ENCODE data around the gene ATP1A1.

ATP1A1 gene

GRCh38 chr1:116330846-116331245 is 42.2 kb upstream of the ATP1A1 start:
- TF ChIP-seq FEZF1 (tag by site-specific recombination; IDR thresholded peaks at IDR 0.05) = no peak
- no peak for TF ChIP-seq ZNF791 (tag by site-specific recombination; IDR thresholded peaks at IDR 0.05)
- TF ChIP-seq, protein P1, sequence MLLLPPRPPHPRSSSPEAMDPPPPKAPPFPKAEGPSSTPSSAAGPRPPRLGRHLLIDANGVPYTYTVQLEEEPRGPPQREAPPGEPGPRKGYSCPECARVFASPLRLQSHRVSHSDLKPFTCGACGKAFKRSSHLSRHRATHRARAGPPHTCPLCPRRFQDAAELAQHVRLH (tag by site-specific recombination; IDR thresholded peaks at IDR 0.05) = no peak
- CTCF ChIA-PET = interaction anchor here (0.6 to 0.7 kb wide), 2 partner anchors 36 to 533 kb away, joined by 3 read pairs; no protein-coding TSS in a partner anchor
- POLR2A ChIA-PET = no interaction called here

GRCh38 chr1:116331523-116331922 is 41.5 kb upstream of the ATP1A1 start:
- H3K4me1 ChIP-seq (ENCODE audit: control insufficient read depth, insufficient read depth, low read length) = peaks cover 13% of the 10 kb centered on the region
- ChIA-PET CTCF (interaction anchor here (0.6 to 0.7 kb wide), 2 partner anchors 35 to 534 kb away, joined by 3 read pairs; no protein-coding TSS in a partner anchor), POLR2A (no interaction called here)
- no peaks in the 10 kb centered on the region for H3K9me3 ChIP-seq (ENCODE audit: control insufficient read depth, insufficient read depth, low read depth, low read length)
- no peaks in the 10 kb centered on the region for H3K36me3 ChIP-seq (ENCODE audit: control insufficient read depth in 2 of 2, insufficient read depth in 1 of 2, low read length in 2 of 2)
- no peak for TF ChIP-seq ZNF558 (tag by site-specific recombination; IDR thresholded peaks at IDR 0.05)
- no peak for TF ChIP-seq KLF7 (tag by site-specific recombination; IDR thresholded peaks at IDR 0.05; ENCODE audit: borderline replicate concordance)
- no peak for TF ChIP-seq ZFP3 (tag by site-specific recombination; IDR thresholded peaks at IDR 0.05; ENCODE audit: low read depth)
- TF ChIP-seq, protein P2, sequence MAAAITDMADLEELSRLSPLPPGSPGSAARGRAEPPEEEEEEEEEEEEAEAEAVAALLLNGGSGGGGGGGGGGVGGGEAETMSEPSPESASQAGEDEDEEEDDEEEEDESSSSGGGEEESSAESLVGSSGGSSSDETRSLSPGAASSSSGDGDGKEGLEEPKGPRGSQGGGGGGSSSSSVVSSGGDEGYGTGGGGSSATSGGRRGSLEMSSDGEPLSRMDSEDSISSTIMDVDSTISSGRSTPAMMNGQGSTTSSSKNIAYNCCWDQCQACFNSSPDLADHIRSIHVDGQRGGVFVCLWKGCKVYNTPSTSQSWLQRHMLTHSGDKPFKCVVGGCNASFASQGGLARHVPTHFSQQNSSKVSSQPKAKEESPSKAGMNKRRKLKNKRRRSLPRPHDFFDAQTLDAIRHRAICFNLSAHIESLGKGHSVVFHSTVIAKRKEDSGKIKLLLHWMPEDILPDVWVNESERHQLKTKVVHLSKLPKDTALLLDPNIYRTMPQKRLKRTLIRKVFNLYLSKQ (tag by site-specific recombination; IDR thresholded peaks at IDR 0.05; ENCODE audit: borderline replicate concordance) = no peak
- no peak for TF ChIP-seq ZNF555 (tag by site-specific recombination; conservative IDR thresholded peaks at IDR 0.05)
- no peak for TF ChIP-seq ZBTB48 (tag by site-specific recombination; IDR thresholded peaks at IDR 0.05)
- no peak for TF ChIP-seq ZNF513 (tag by site-specific recombination; IDR thresholded peaks at IDR 0.05)
- TF ChIP-seq ZBTB1 (tag by site-specific recombination; IDR thresholded peaks at IDR 0.05) = no peak
- TF ChIP-seq, protein P3, sequence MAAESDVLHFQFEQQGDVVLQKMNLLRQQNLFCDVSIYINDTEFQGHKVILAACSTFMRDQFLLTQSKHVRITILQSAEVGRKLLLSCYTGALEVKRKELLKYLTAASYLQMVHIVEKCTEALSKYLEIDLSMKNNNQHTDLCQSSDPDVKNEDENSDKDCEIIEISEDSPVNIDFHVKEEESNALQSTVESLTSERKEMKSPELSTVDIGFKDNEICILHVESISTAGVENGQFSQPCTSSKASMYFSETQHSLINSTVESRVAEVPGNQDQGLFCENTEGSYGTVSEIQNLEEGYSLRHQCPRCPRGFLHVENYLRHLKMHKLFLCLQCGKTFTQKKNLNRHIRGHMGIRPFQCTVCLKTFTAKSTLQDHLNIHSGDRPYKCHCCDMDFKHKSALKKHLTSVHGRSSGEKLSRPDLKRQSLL (tag by site-specific recombination; IDR thresholded peaks at IDR 0.05) = no peak
- H3K4me3 ChIP-seq (ENCODE audit: low read depth, low read length) = no peak overlapping the region
- H3K27ac ChIP-seq (ENCODE audit: extremely low read depth, low read depth, low read length) = no peak overlapping the region

More at GRCh38 chr1:116330846-116331245, 42.2 kb upstream of the ATP1A1 start:
- no peak overlapping the region; the same call in 1 of the 2 replicates for H3K27ac ChIP-seq (ENCODE audit: extremely low read depth, low read depth, low read length)
- no peaks in the 10 kb centered on the region for H3K9me3 ChIP-seq (ENCODE audit: control insufficient read depth, insufficient read depth, low read depth, low read length)
- H3K4me3 ChIP-seq (ENCODE audit: low read depth, low read length) = no peak overlapping the region
- H3K36me3 ChIP-seq (ENCODE audit: control insufficient read depth in 2 of 2, insufficient read depth in 1 of 2, low read length in 2 of 2) = no peaks in the 10 kb centered on the region
- H3K4me1 ChIP-seq (ENCODE audit: control insufficient read depth, insufficient read depth, low read length) = peaks cover 13% of the 10 kb centered on the region

DNA sequence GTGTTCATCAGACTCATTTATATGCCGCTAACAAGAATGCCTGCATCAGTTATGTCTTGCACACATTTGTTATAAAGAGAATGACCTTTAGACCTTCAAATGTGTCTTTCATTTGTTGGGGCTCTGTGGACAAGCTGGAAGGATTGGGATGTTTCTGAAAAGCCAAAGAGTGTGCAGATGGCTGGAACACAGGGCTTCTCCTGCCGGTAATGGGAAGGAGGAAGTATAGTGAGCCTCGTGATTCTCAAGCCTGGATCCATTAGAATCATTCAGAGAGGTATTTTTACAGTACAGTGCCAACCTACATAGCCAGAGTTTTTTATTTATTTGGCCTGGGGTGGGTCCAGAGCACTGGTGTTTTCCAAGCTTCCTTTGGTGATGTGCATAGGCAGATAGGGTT is 40.6 kb upstream of the ATP1A1 start:
- no peak for TF ChIP-seq KLF1 (tag by site-specific recombination; IDR thresholded peaks at IDR 0.05)
- no peak for TF ChIP-seq PRDM10 (tag by site-specific recombination; IDR thresholded peaks at IDR 0.05)
- TF ChIP-seq, protein P4, sequence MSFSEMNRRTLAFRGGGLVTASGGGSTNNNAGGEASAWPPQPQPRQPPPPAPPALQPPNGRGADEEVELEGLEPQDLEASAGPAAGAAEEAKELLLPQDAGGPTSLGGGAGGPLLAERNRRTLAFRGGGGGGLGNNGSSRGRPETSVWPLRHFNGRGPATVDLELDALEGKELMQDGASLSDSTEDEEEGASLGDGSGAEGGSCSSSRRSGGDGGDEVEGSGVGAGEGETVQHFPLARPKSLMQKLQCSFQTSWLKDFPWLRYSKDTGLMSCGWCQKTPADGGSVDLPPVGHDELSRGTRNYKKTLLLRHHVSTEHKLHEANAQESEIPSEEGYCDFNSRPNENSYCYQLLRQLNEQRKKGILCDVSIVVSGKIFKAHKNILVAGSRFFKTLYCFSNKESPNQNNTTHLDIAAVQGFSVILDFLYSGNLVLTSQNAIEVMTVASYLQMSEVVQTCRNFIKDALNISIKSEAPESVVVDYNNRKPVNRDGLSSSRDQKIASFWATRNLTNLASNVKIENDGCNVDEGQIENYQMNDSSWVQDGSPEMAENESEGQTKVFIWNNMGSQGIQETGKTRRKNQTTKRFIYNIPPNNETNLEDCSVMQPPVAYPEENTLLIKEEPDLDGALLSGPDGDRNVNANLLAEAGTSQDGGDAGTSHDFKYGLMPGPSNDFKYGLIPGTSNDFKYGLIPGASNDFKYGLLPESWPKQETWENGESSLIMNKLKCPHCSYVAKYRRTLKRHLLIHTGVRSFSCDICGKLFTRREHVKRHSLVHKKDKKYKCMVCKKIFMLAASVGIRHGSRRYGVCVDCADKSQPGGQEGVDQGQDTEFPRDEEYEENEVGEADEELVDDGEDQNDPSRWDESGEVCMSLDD (tag by site-specific recombination; IDR thresholded peaks at IDR 0.05) = no peak
- no peak for TF ChIP-seq ZNF654 (tag by site-specific recombination; IDR thresholded peaks at IDR 0.05; ENCODE audit: low read depth)
- no peak for TF ChIP-seq ZNF19 (tag by site-specific recombination; IDR thresholded peaks at IDR 0.05; ENCODE audit: low read depth)
- TF ChIP-seq SCRT1 (tag by site-specific recombination; IDR thresholded peaks at IDR 0.05; ENCODE audit: borderline replicate concordance) = no peak
- TF ChIP-seq ZNF302 (tag by site-specific recombination; IDR thresholded peaks at IDR 0.05; ENCODE audit: low read depth) = no peak
- ChIA-PET POLR2A (no interaction called here), CTCF (interaction anchor here (0.6 kb wide), 1 partner anchor 10 kb away, joined by 3 read pairs; no protein-coding TSS in a partner anchor)
- no peak overlapping the region for H3K4me3 ChIP-seq (ENCODE audit: low read depth, low read length)
- no peaks in the 10 kb centered on the region for H3K9me3 ChIP-seq (ENCODE audit: control insufficient read depth, insufficient read depth, low read depth, low read length)
- H3K27ac ChIP-seq (ENCODE audit: extremely low read depth, low read depth, low read length) = no peak overlapping the region
- peaks cover 13% of the 10 kb centered on the region for H3K4me1 ChIP-seq (ENCODE audit: control insufficient read depth, insufficient read depth, low read length)
- no peaks in the 10 kb centered on the region for H3K36me3 ChIP-seq (ENCODE audit: control insufficient read depth in 2 of 2, insufficient read depth in 1 of 2, low read length in 2 of 2)
